GM12872 (cell line): Measurements from ENCODE around the gene GABBR2.

Experiments used
- TF ChIP-seq, protein P1 (sequence below): IDR thresholded peaks from 3 replicates; pipeline ENCODE4 v1.5.1; 2011; ENCODE audit warnings: low read depth, mild to moderate bottlenecking, low read length, moderate library complexity; ENCODE audit not compliant: insufficient read depth

The GABBR2 gene

DNA sequence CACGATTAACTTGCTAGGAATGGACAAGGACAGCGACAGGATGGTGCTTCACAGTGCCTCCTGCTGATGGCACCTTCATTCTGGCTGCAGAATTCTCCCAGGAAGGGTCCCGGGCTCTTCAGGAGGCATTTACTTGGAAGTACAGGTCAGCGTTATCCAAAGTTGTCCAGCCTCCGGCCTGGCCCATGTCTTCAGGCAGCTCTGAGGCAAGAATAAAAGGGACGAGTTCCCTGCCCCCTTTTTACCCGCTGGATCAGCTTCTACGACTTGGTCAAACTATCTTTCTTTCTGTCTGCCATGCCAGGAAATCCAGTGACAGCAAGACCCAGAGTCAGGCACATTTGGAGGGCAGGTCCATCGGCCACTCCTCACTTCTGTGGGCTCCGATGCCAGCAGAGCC, 23.4 kb upstream of the GABBR2 start:
- TF ChIP-seq, protein P1, sequence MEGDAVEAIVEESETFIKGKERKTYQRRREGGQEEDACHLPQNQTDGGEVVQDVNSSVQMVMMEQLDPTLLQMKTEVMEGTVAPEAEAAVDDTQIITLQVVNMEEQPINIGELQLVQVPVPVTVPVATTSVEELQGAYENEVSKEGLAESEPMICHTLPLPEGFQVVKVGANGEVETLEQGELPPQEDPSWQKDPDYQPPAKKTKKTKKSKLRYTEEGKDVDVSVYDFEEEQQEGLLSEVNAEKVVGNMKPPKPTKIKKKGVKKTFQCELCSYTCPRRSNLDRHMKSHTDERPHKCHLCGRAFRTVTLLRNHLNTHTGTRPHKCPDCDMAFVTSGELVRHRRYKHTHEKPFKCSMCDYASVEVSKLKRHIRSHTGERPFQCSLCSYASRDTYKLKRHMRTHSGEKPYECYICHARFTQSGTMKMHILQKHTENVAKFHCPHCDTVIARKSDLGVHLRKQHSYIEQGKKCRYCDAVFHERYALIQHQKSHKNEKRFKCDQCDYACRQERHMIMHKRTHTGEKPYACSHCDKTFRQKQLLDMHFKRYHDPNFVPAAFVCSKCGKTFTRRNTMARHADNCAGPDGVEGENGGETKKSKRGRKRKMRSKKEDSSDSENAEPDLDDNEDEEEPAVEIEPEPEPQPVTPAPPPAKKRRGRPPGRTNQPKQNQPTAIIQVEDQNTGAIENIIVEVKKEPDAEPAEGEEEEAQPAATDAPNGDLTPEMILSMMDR = no peak

DNA sequence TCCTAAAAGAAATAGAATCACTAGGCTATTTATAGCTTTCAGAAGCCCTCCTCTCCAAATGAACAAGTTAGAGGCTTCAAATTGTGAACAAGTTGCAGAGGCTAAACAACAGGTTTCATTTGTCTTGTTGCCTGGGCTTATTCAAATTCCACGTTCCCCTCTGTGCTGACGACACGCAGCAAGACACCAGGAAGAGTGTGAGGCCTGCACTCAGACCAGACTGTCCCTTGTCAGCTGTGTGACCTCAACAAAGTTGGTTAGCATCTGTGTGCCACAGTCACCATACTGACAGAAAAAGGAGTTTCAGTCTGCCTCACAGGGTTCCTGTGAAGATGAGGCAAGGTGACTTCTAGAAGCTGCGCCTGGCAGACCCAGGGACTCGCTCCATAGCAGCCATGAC, 22.1 kb upstream of the GABBR2 start:
- TF ChIP-seq, protein P1 = no peak

DNA sequence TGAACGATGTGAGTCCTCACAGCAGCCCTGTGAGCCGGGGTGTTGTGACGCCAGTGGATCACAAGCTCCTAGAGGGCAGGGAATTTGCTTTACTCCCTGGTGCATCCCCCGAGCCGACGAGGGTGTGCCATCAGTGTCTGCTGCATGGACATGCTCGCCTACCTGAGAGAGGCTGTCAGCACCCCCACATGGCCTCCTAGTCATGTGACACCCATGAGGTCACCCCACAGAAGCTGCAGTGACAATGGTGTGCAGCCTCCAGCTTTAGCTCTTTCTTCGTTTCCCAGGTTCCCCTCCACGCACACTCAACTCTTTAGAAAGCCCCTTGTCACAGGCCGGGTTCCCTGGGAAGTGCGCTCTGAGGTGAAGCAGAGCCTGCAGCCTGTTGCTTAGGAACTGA, 19.8 kb upstream of the GABBR2 start:
- TF ChIP-seq, protein P1 = no peak

DNA sequence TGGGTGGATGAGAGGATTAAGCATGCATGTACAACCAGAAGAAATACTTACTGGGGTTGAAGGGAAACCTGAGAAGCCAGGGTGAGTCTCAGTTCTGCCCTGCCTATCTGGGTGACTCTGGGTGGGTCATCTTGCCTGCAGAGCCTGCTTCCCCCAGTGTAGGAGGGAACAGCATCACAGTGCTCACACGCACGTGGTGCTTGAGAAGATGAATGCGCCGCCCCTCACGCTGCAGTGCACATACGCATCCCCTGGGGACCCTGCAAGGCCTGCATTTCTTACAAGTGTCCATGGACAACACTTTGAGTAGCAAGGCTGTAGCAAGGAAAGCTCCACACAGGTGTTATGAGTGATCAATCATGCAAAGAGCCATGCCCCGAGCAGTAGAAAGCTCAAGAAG, 18.7 kb upstream of the GABBR2 start:
- TF ChIP-seq, protein P1 = no peak

DNA sequence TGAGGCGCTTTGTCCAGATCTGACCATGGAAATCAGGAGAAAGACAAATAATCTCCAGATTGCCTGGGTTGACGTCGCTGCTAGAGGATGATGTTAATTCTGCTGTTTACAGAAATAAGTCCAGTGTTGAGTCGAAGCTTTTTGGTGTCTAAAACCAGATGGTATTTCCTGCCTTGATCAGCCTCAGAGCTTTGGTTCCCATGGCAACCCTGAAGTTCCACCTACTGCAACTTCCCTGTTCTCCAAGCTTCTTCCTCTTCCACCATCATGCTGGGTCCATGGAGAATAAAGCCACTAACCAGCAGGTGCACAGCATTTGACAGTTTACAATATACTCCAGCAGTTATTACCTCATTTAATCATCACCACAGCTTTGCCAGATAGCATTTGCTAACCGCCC, 18.0 kb upstream of the GABBR2 start:
- TF ChIP-seq, protein P1 = no peak

DNA sequence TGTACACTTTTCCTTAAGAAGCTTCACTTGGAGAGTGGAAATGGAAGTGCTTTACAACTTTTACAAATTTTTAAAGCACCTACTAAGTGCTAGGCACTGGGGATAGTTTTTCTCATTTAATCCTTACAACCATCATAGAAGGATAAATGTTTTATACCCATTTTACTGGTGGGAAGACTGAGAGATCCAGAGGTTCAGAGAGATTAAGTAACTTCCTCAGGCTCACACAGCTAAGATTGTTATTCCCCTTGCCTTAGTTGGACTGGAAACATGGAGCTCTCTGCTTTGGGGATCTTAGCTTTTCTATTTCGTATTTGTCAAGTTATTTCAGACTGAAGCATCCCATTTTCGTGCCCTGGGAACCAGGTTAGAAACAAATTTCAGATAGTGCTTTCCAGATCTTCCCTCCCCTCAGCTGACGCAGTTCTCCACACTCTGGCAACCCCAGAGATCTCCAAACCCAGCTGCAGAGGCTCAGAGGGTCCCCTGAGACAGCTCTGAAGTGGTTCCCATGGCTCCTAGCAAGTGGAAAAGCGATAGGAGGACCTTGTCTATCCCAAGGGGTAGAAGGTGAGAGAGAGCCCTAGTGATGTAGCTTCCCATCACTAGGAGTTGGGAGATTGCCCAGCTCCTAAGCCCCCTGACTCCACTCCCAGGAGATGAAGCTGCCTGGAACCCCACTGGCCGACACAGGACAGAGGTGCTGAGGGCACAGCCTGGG, 16.2 kb upstream of the GABBR2 start:
- TF ChIP-seq, protein P1 = no peak

DNA sequence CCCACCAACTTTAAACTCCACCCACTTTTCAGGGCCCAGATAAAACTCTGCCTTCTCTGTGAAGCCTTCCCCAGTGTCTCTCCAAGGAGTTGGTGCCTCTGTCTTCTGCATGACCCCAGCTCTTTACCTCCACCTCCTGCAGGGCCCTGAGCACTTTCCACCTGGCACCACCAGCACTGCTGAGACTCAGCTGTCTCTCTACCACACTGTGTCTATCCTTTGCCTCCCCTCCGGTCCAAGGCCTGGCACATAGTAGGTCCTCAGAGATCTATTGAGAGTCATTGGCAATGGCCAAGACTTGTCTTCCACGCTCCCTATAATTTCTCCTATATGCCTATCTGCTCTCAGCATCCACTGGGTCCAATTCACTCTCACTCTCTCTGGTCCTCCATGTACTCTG, 12.9 kb upstream of the GABBR2 start:
- TF ChIP-seq, protein P1 = no peak
